HepG2 (cell line): ENCODE results near the gene HOMEZ. TPM values are rescaled to one million over a fixed set of nuclear protein-coding genes. Genes with fewer than 3 reads are reported as not detected.

Source experiments
- BHLHE40 ChIP-seq: IDR thresholded peaks from 2 replicates; pipeline ENCODE4 v1.6.1; 2011; ENCODE audit warnings: low read length, improper control_type of control experiment
- DZIP1 ChIP-seq: sonication (generic); formaldehyde crosslinking; IDR thresholded peaks from 2 replicates; pipeline ENCODE4 v1.5.0; 2020; ENCODE audit warnings: mild to moderate bottlenecking, missing genetic modification reagents
- ELF3 ChIP-seq: IDR thresholded peaks from 2 replicates; pipeline ENCODE4 v1.6.1; 2016; ENCODE audit warnings: missing genetic modification reagents, missing compliant biosample characterization
- ETV5 ChIP-seq: IDR thresholded peaks from 2 replicates; pipeline ENCODE4 v1.6.1; 2018; ENCODE audit warnings: missing biosample characterization, missing genetic modification reagents, inconsistent platforms, borderline replicate concordance
- FOXP4 ChIP-seq: sonication (generic); formaldehyde crosslinking; IDR thresholded peaks from 2 replicates; pipeline ENCODE4 v1.4.0; 2020; ENCODE audit warnings: missing genetic modification reagents
- MAFK ChIP-seq, 2 experiments: IDR thresholded peaks in 1 of 2; conservative IDR thresholded peaks in 1 of 2; 2 replicates each; pipeline ENCODE4 v1.6.1; 2011; ENCODE audit warnings: improper control_type of control experiment in 2 of 2, low read length in 2 of 2
- MNT ChIP-seq: fragments of 450-650 bp; IDR thresholded peaks from 2 replicates; pipeline ENCODE4 v1.6.1; 2016
- NRL ChIP-seq: sonication (generic); formaldehyde crosslinking; IDR thresholded peaks from 2 replicates; pipeline ENCODE4 v1.5.0; 2020; ENCODE audit warnings: missing genetic modification reagents, mild to moderate bottlenecking, moderate library complexity, borderline replicate concordance
- RARG ChIP-seq: sonication (generic); formaldehyde crosslinking; IDR thresholded peaks from 2 replicates; pipeline ENCODE4 v1.4.0; 2020; ENCODE audit warnings: low read depth, mild to moderate bottlenecking, missing genetic modification reagents
- SMAD3 ChIP-seq: sonication (generic); formaldehyde crosslinking; IDR thresholded peaks from 2 replicates; pipeline ENCODE4 v1.4.0; 2020; ENCODE audit warnings: missing genetic modification reagents
- SP5 ChIP-seq: IDR thresholded peaks from 2 replicates; pipeline ENCODE4 v1.6.1; 2016; ENCODE audit warnings: low read depth, borderline replicate concordance
- SRSF4 ChIP-seq: fragments of 200-400 bp; formaldehyde crosslinking; IDR thresholded peaks from one replicate; pipeline ENCODE4 v1.6.1; 2018; ENCODE audit warnings: mild to moderate bottlenecking, low read depth, low read length, moderate library complexity; ENCODE audit not compliant: poor library complexity, severe bottlenecking
- TBP ChIP-seq: sonication (generic); formaldehyde crosslinking; IDR thresholded peaks from 2 replicates; pipeline ENCODE4 v1.5.0; 2020; ENCODE audit warnings: missing genetic modification reagents
- ZNF124 ChIP-seq: sonication (generic); formaldehyde crosslinking; IDR thresholded peaks from 2 replicates; pipeline ENCODE4 v1.4.0; 2020; ENCODE audit warnings: missing genetic modification reagents
- ZNF138 ChIP-seq: sonication (generic); formaldehyde crosslinking; IDR thresholded peaks from 2 replicates; pipeline ENCODE4 v1.5.0; 2020; ENCODE audit warnings: mild to moderate bottlenecking, low read depth, missing genetic modification reagents
- ZNF230 ChIP-seq: sonication (generic); formaldehyde crosslinking; IDR thresholded peaks from 2 replicates; pipeline ENCODE4 v1.4.0; 2020; ENCODE audit warnings: mild to moderate bottlenecking, missing genetic modification reagents
- ZNF274 ChIP-seq: sonication (generic); formaldehyde crosslinking; IDR thresholded peaks from 2 replicates; pipeline ENCODE4 v1.5.1; 2020; ENCODE audit warnings: mild to moderate bottlenecking, missing genetic modification reagents
- ZNF33B ChIP-seq: sonication (generic); formaldehyde crosslinking; IDR thresholded peaks from 2 replicates; pipeline ENCODE4 v1.5.1; 2020; ENCODE audit warnings: mild to moderate bottlenecking, missing genetic modification reagents
- ZNF496 ChIP-seq: sonication (generic); formaldehyde crosslinking; IDR thresholded peaks from 2 replicates; pipeline ENCODE4 v1.8.1; 2023; ENCODE audit warnings: mild to moderate bottlenecking, moderate library complexity, missing genetic modification reagents; ENCODE audit not compliant: insufficient replicate concordance
- ZNF580 ChIP-seq: IDR thresholded peaks from 2 replicates; pipeline ENCODE4 v1.6.1; 2016; ENCODE audit warnings: low read depth, borderline replicate concordance
- ZNF747 ChIP-seq: sonication (generic); formaldehyde crosslinking; IDR thresholded peaks from 2 replicates; pipeline ENCODE4 v1.8.1; 2023; ENCODE audit warnings: missing genetic modification reagents, mild to moderate bottlenecking, borderline replicate concordance
- ZSCAN12 ChIP-seq: sonication (generic); formaldehyde crosslinking; IDR thresholded peaks from 2 replicates; pipeline ENCODE4 v1.9.0; 2021; ENCODE audit warnings: mild to moderate bottlenecking, missing genetic modification reagents
- polyA plus RNA-seq, 8 experiments: library from polyadenylated mRNA; depleted of rRNA in 3 of 8; stranded (reverse) in 7 of 8; unstranded in 1 of 8; fragments of >200 nt; fragmentation: Illumina TruSeq in 4 of 8; extraction: Trizol in 4 of 8; gene quantifications; 2 replicates each; pipeline versions ENCODE4 v1.2.1 to v1.2.3, GENCODE V29; 2011 to 2016; ENCODE audit warnings: low read depth in 4 of 8, missing spikeins in 1 of 8, mixed read lengths in 1 of 8; ENCODE audit not compliant: insufficient read depth in 1 of 8
- total RNA-seq, 5 experiments: library from RNA; depleted of rRNA; stranded (reverse); fragments of >200 nt; fragmentation: Illumina TruSeq; extraction: Trizol; gene quantifications; 2 replicates each; pipeline ENCODE4 v1.2.3, GENCODE V29; 2016; ENCODE audit warnings: low read depth in 1 of 5

Gene HOMEZ
- total and polyA plus RNA-seq, 2 of the 13 experiments (the other 11 are each of a cell fraction or from before 2014, with no cell fraction given) = 14.5 to 31.8 TPM

GRCh38 chr14:23320584-23321571 lies 34.9 kb upstream of the HOMEZ start, which contains the start of gene PABPN1 (continued):
- peak; percentile 64; the same call in 1 of the 2 replicates for TF ChIP-seq MNT
- peak; percentile 94 for TF ChIP-seq ZSCAN12 (CRISPR knock-in tag)
- TF ChIP-seq ZNF138 (CRISPR knock-in tag) = peak; percentile 91
- TF ChIP-seq DZIP1 (CRISPR knock-in tag) = no peak
- TF ChIP-seq ZNF747 (CRISPR knock-in tag) = peak; percentile 79; the same call in 1 of the 2 replicates
- peak; percentile 99; the same call in 1 of the 2 replicates for TF ChIP-seq ZNF230 (CRISPR knock-in tag)
- TF ChIP-seq ZNF124 = peak; percentile 91; the same call in 1 of the 2 replicates
- peak; percentile 25 to 34; a peak in 2 of 4 replicates for TF ChIP-seq MAFK (conservative IDR thresholded peaks at IDR 0.05 in 1 of 2, IDR thresholded peaks at IDR 0.05 in 1 of 2; ENCODE audit: low read length in 2 of 2)
- TF ChIP-seq BHLHE40 = peak; percentile 78
- TF ChIP-seq RARG = peak; percentile 79; the same call in 1 of the 2 replicates
- TF ChIP-seq SRSF4 = no peak
- no peak for TF ChIP-seq ZNF496 (CRISPR knock-in tag)
- TF ChIP-seq ETV5 (CRISPR knock-in tag) = peak; percentile 65
- TF ChIP-seq TBP (CRISPR knock-in tag) = peak; percentile 97; the same call in 1 of the 2 replicates
- peak; percentile 95 for TF ChIP-seq SP5 (CRISPR knock-in tag)
- TF ChIP-seq NRL (CRISPR knock-in tag) = peak; percentile 90
- TF ChIP-seq SMAD3 (CRISPR knock-in tag) = peak; percentile 99
- TF ChIP-seq ZNF274 (CRISPR knock-in tag) = peak; percentile 99
- no peak; the same call in 1 of the 2 replicates for TF ChIP-seq ELF3 (CRISPR knock-in tag)
- TF ChIP-seq ZNF33B (CRISPR knock-in tag) = peak; percentile 65; the same call in 1 of the 2 replicates
- peak; percentile 68 for TF ChIP-seq FOXP4 (CRISPR knock-in tag)
- TF ChIP-seq ZNF580 (CRISPR knock-in tag) = peak; percentile 90
